ENCODE data around the gene KRT3. TPM values are rescaled to one million over a fixed set of nuclear protein-coding genes. Genes with fewer than 3 reads are reported as not detected.

The KRT3 gene
- total RNA-seq, 1 experiment from 2014 or later = not detected

GRCh38 chr12:52796839-52797528 is 1.1 kb upstream of the KRT3 start:
- H3K9me2 ChIP-seq (ENCODE audit: insufficient read depth) = no peaks in the 10 kb centered on the region
- POLR2A ChIA-PET = no interaction called here
- RAD21 ChIA-PET (ENCODE audit: low non-redundant PET in 1 of 2, low total read pairs in 2 of 2, uncharacterized antibody in 2 of 2, unreplicated experiment in 2 of 2) = no interaction called here
- no peaks in the 10 kb centered on the region for H3K9me3 ChIP-seq (ENCODE audit: control insufficient read depth in 1 of 2, insufficient read depth in 1 of 2, low read depth in 1 of 2, low read length in 2 of 2)
- H3K27me3 ChIP-seq (ENCODE audit: insufficient read depth, low read length) = no peaks in the 10 kb centered on the region
- no peak overlapping the region for H2AFZ ChIP-seq (ENCODE audit: low read depth, low read length, poor library complexity, severe bottlenecking)
- DNase-seq (ENCODE audit: low read depth, low spot score) (no peak), ATAC-seq (no peak)
- peaks cover 8 to 42% of the 10 kb centered on the region in 2 experiments; a peak in 3 of 4 replicates for H3K4me1 ChIP-seq (ENCODE audit: control insufficient read depth in 1 of 2, insufficient read depth in 2 of 2, low read length in 2 of 2)
- no peak overlapping the region for H3K4me3 ChIP-seq (replicated peaks in 1 of 2; ENCODE audit: low read depth in 1 of 2, low read length in 2 of 2)
- CTCF ChIA-PET = no interaction called here
- H3K27ac ChIP-seq (ENCODE audit: low read depth, low read length) = no peak overlapping the region
- intact Hi-C loops (cut with micrococcal nuclease) = no loop called here
- no peak overlapping the region for H3K4me2 ChIP-seq (ENCODE audit: low read length)
- H3K79me2 ChIP-seq (ENCODE audit: insufficient read depth, low read length) = no peaks in the 10 kb centered on the region
- no peak for TF ChIP-seq POLR2AphosphoS5 (IDR thresholded peaks at IDR 0.05; ENCODE audit: low read depth, low read length)
- no peak for TF ChIP-seq EGR1 (IDR thresholded peaks at IDR 0.05; ENCODE audit: low read depth)
- TF ChIP-seq CTCF (IDR thresholded peaks at IDR 0.05 in 2 of 3, conservative IDR thresholded peaks at IDR 0.05 in 1 of 3; ENCODE audit: borderline replicate concordance in 1 of 3, insufficient read depth in 1 of 3, low read depth in 2 of 3, low read length in 2 of 3) = no peak
- TF ChIP-seq SP1 (IDR thresholded peaks at IDR 0.05; ENCODE audit: low read depth) = no peak
- TF ChIP-seq MAX (IDR thresholded peaks at IDR 0.05) = no peak
- TF ChIP-seq ELF1 (IDR thresholded peaks at IDR 0.05; ENCODE audit: borderline replicate concordance, low read depth) = no peak
- no peak for TF ChIP-seq EZH2 (IDR thresholded peaks at IDR 0.05)
- no peak for TF ChIP-seq ZFX (IDR thresholded peaks at IDR 0.05)
- no peak for TF ChIP-seq CEBPB (IDR thresholded peaks at IDR 0.05; ENCODE audit: low read depth)
- no peak for TF ChIP-seq ATF3 (IDR thresholded peaks at IDR 0.05)
- no peak for TF ChIP-seq ZNF274 (IDR thresholded peaks at IDR 0.05; ENCODE audit: low read depth, low read length)
- no peak for TF ChIP-seq YY1 (IDR thresholded peaks at IDR 0.05; ENCODE audit: extremely low read depth, insufficient replicate concordance, low read depth, low read length)
- TF ChIP-seq SIN3A (IDR thresholded peaks at IDR 0.05; ENCODE audit: low read depth) = no peak
- no peak for TF ChIP-seq JUND (IDR thresholded peaks at IDR 0.05)
- TF ChIP-seq RAD21 (IDR thresholded peaks at IDR 0.05; ENCODE audit: low read depth) = no peak
- TF ChIP-seq SRF (IDR thresholded peaks at IDR 0.05; ENCODE audit: low read depth) = no peak
- no peaks in the 10 kb centered on the region for H4K20me1 ChIP-seq (ENCODE audit: insufficient read depth)
- BruUV-seq (replicated peaks) = no TSS peak
- no peaks in the 10 kb centered on the region for H3K36me3 ChIP-seq (ENCODE audit: control insufficient read depth in 1 of 2, insufficient read depth in 2 of 2, low read length in 2 of 2)
- no peak overlapping the region for H3K9ac ChIP-seq (ENCODE audit: low read length)

Data from HCT116 (cell line).